GM23338 (cell line): ENCODE results near the gene ZNF248. TPM values are rescaled to one million over a fixed set of nuclear protein-coding genes. Genes with fewer than 3 reads are reported as not detected.

Experiments used
- ATAC-seq: fragments of 200-7000 bp; cut with Tn5 transposase; 3 replicates; pipeline ENCODE4 v1.9.1; 2020
- DNase-seq: peaks from one replicate; pipeline ENCODE4 v3.0.0-alpha.2; 2015; ENCODE audit warnings: low spot score
- H2AFZ ChIP-seq: fragments of 200-600 bp; sonication (generic); 2 replicates; pipeline ENCODE4 v1.8.0; 2016; ENCODE audit warnings: antibody characterized with exemption, mild to moderate bottlenecking, moderate library complexity
- H3F3A ChIP-seq: fragments of 200-600 bp; sonication (generic); replicated peaks from 2 replicates; pipeline ENCODE4 v1.8.0; 2017; ENCODE audit warnings: antibody characterized with exemption, mixed run types, low read depth
- H3K27ac ChIP-seq: fragments of 200-600 bp; sonication (generic); 2 replicates; pipeline ENCODE4 v1.6.1; 2016; ENCODE audit warnings: low read depth
- H3K27me3 ChIP-seq: fragments of 200-600 bp; sonication (generic); 2 replicates; pipeline ENCODE4 v1.8.0; 2016; ENCODE audit warnings: mild to moderate bottlenecking, mixed run types, moderate library complexity; ENCODE audit not compliant: insufficient read depth
- H3K36me3 ChIP-seq: fragments of 200-600 bp; sonication (generic); 2 replicates; pipeline ENCODE4 v1.8.0; 2016; ENCODE audit warnings: mild to moderate bottlenecking; ENCODE audit not compliant: insufficient read depth
- H3K4me1 ChIP-seq: fragments of 200-600 bp; sonication (generic); 2 replicates; pipeline ENCODE4 v1.8.0; 2016; ENCODE audit warnings: mild to moderate bottlenecking, moderate library complexity; ENCODE audit not compliant: insufficient read depth
- H3K4me2 ChIP-seq: fragments of 200-600 bp; sonication (generic); 2 replicates; pipeline ENCODE4 v1.7.1; 2017; ENCODE audit warnings: mixed run types
- H3K4me3 ChIP-seq: fragments of 200-600 bp; sonication (generic); 2 replicates; pipeline ENCODE4 v1.6.1; 2016; ENCODE audit warnings: mixed run types
- H3K79me2 ChIP-seq: fragments of 200-600 bp; sonication (generic); replicated peaks from 2 replicates; pipeline ENCODE4 v1.8.0; 2017; ENCODE audit warnings: mild to moderate bottlenecking; ENCODE audit not compliant: insufficient read depth
- H3K9me2 ChIP-seq: fragments of 200-600 bp; sonication (generic); 2 replicates; pipeline ENCODE4 v1.8.0; 2017; ENCODE audit not compliant: insufficient read depth
- H4K20me1 ChIP-seq: fragments of 200-600 bp; sonication (generic); replicated peaks from 2 replicates; pipeline ENCODE4 v1.8.0; 2017; ENCODE audit warnings: mild to moderate bottlenecking; ENCODE audit not compliant: insufficient read depth
- H3K27ac Mint-ChIP-seq: 2 replicates; pipeline ENCODE4 v1.8.0; 2020; ENCODE audit warnings: inconsistent platforms, mild to moderate bottlenecking, moderate library complexity, mixed read lengths
- H3K27me3 Mint-ChIP-seq: 3 replicates; pipeline ENCODE4 v1.8.0; 2022; ENCODE audit warnings: low read depth, mild to moderate bottlenecking, moderate library complexity, mixed read lengths, inconsistent platforms; ENCODE audit not compliant: insufficient read depth, poor library complexity
- H3K36me3 Mint-ChIP-seq: 3 replicates; pipeline ENCODE4 v1.8.0; 2021; ENCODE audit warnings: low read depth, mild to moderate bottlenecking, inconsistent platforms, moderate library complexity, mixed read lengths
- H3K4me1 Mint-ChIP-seq: 3 replicates; pipeline ENCODE4 v1.8.0; 2020; ENCODE audit warnings: mild to moderate bottlenecking, inconsistent platforms, mixed read lengths
- H3K4me3 Mint-ChIP-seq: 3 replicates; pipeline ENCODE4 v1.8.0; 2021; ENCODE audit warnings: moderate library complexity, mild to moderate bottlenecking, inconsistent platforms, mixed read lengths
- H3K9me3 Mint-ChIP-seq: 3 replicates; pipeline ENCODE4 v1.8.0; 2020; ENCODE audit warnings: moderate library complexity, mild to moderate bottlenecking, inconsistent platforms, mixed read lengths
- CREB1 ChIP-seq: fragments of 250-450 bp; sonication (Bioruptor Pico); IDR thresholded peaks from 2 replicates; pipeline ENCODE4 v1.5.0; 2020; ENCODE audit warnings: low read depth, mild to moderate bottlenecking, moderate library complexity
- EZH2 ChIP-seq: fragments of 200-600 bp; sonication (generic); IDR thresholded peaks from one replicate; pipeline ENCODE4 v1.8.0; 2017; ENCODE audit warnings: antibody characterized with exemption, mild to moderate bottlenecking, low read depth; ENCODE audit not compliant: unreplicated experiment
- EZH2phosphoT487 ChIP-seq: fragments of 200-600 bp; sonication (generic); IDR thresholded peaks from one replicate; pipeline ENCODE4 v1.8.1; 2018; ENCODE audit warnings: antibody characterized with exemption; ENCODE audit not compliant: unreplicated experiment
- NANOG ChIP-seq: IDR thresholded peaks from 2 replicates; pipeline ENCODE4 v1.6.1; 2016; ENCODE audit warnings: antibody characterized with exemption, borderline replicate concordance
- POLR2AphosphoS5 ChIP-seq: IDR thresholded peaks from 2 replicates; pipeline ENCODE4 v1.6.1; 2016; ENCODE audit warnings: antibody characterized with exemption, low read depth
- REST ChIP-seq: IDR thresholded peaks from one replicate; pipeline ENCODE4 v1.6.1; 2018; ENCODE audit warnings: antibody characterized with exemption; ENCODE audit not compliant: unreplicated experiment
- STAT1 ChIP-seq: IDR thresholded peaks from one replicate; pipeline ENCODE4 v1.6.1; 2016; ENCODE audit warnings: antibody characterized with exemption; ENCODE audit not compliant: unreplicated experiment
- ZNF114 ChIP-seq: fragments of 250-450 bp; sonication (Bioruptor Pico); IDR thresholded peaks from 2 replicates; pipeline ENCODE4 v1.5.0; 2020; ENCODE audit warnings: mild to moderate bottlenecking, moderate library complexity
- ZNF331 ChIP-seq: fragments of 250-450 bp; sonication (Bioruptor Pico); IDR thresholded peaks from 2 replicates; pipeline ENCODE4 v1.5.0; 2020; ENCODE audit warnings: low read depth, mild to moderate bottlenecking, moderate library complexity
- polyA plus RNA-seq: library from polyadenylated mRNA; unstranded; fragments of >200 nt; fragmentation: Nextera tagmentation; extraction: Ambion mirVana; gene quantifications from 2 replicates; pipeline ENCODE4 v1.2.1, GENCODE V29; 2016
- total RNA-seq: library from RNA; depleted of rRNA; stranded (reverse); fragments of >200 nt; shearing (Covaris generic); gene quantifications from 2 replicates; pipeline ENCODE4 v1.2.3, GENCODE V29; 2014
- TF ChIP-seq, protein P1 (sequence below), 2 experiments: fragments of 200-600 bp in 1 of 2; sonication (generic) in 1 of 2; conservative IDR thresholded peaks; 2 replicates each; pipeline versions ENCODE4 v1.5.1 to v1.6.1; 2016 to 2017; ENCODE audit warnings: antibody characterized with exemption in 2 of 2, low read depth in 2 of 2, mild to moderate bottlenecking in 2 of 2, moderate library complexity in 1 of 2
- TF ChIP-seq, protein P2 (sequence below): IDR thresholded peaks from 2 replicates; pipeline ENCODE4 v1.6.1; 2016; ENCODE audit warnings: antibody characterized with exemption

Gene ZNF248
- total and polyA plus RNA-seq, 2 experiments from 2014 or later = 2.7 to 5.3 TPM

GRCh38 chr10:37826806-37827205 lies 30.6 kb downstream of the ZNF248 start:
- no peak overlapping the region for H2AFZ ChIP-seq
- Mint-ChIP-seq H3K9me3 (peaks cover 93% of the 10 kb centered on the region), H3K27ac (no peak overlapping the region)

GRCh38 chr10:37821237-37821636 lies 36.2 kb downstream of the ZNF248 start:
- peaks cover 51% of the 10 kb centered on the region for H3K36me3 Mint-ChIP-seq
- H3K4me3 Mint-ChIP-seq = no peak overlapping the region
- Histone ChIP-seq H3K27me3 (no peaks in the 10 kb centered on the region), H3K4me1 (no peaks in the 10 kb centered on the region), H3F3A (no peaks in the 10 kb centered on the region), H3K79me2 (no peaks in the 10 kb centered on the region), H3K9me2 (no peaks in the 10 kb centered on the region), H3K4me3 (no peak overlapping the region), H3K4me2 (no peak overlapping the region), H2AFZ (no peak overlapping the region), H4K20me1 (no peaks in the 10 kb centered on the region), H3K36me3 (no peaks in the 10 kb centered on the region), H3K27ac (no peak overlapping the region)
- DNase-seq = no peak
- no peak for ATAC-seq
- peaks cover 96% of the 10 kb centered on the region for H3K9me3 Mint-ChIP-seq
- H3K27ac Mint-ChIP-seq = no peak overlapping the region
- no peaks in the 10 kb centered on the region for H3K4me1 Mint-ChIP-seq
- H3K27me3 Mint-ChIP-seq = peaks cover 7% of the 10 kb centered on the region
- TF ChIP-seq, protein P1, sequence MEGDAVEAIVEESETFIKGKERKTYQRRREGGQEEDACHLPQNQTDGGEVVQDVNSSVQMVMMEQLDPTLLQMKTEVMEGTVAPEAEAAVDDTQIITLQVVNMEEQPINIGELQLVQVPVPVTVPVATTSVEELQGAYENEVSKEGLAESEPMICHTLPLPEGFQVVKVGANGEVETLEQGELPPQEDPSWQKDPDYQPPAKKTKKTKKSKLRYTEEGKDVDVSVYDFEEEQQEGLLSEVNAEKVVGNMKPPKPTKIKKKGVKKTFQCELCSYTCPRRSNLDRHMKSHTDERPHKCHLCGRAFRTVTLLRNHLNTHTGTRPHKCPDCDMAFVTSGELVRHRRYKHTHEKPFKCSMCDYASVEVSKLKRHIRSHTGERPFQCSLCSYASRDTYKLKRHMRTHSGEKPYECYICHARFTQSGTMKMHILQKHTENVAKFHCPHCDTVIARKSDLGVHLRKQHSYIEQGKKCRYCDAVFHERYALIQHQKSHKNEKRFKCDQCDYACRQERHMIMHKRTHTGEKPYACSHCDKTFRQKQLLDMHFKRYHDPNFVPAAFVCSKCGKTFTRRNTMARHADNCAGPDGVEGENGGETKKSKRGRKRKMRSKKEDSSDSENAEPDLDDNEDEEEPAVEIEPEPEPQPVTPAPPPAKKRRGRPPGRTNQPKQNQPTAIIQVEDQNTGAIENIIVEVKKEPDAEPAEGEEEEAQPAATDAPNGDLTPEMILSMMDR (conservative IDR thresholded peaks at IDR 0.05; ENCODE audit: low read depth in 2 of 2) = no peak
- TF ChIP-seq CREB1 (CRISPR knock-in tag) = no peak
- TF ChIP-seq EZH2 = no peak
- TF ChIP-seq REST = no peak
- no peak for TF ChIP-seq POLR2AphosphoS5
- TF ChIP-seq EZH2phosphoT487 = no peak
- no peak for TF ChIP-seq ZNF114
- TF ChIP-seq NANOG = no peak
- TF ChIP-seq ZNF331 (CRISPR knock-in tag) = no peak
- TF ChIP-seq, protein P2, sequence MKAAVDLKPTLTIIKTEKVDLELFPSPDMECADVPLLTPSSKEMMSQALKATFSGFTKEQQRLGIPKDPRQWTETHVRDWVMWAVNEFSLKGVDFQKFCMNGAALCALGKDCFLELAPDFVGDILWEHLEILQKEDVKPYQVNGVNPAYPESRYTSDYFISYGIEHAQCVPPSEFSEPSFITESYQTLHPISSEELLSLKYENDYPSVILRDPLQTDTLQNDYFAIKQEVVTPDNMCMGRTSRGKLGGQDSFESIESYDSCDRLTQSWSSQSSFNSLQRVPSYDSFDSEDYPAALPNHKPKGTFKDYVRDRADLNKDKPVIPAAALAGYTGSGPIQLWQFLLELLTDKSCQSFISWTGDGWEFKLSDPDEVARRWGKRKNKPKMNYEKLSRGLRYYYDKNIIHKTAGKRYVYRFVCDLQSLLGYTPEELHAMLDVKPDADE = no peak
- TF ChIP-seq STAT1 = no peak

More at GRCh38 chr10:37826806-37827205, 30.6 kb downstream of the ZNF248 start:
- DNase-seq = no peak
- Histone ChIP-seq H3K4me3 (no peak overlapping the region), H3K36me3 (peaks cover 22% of the 10 kb centered on the region), H3K4me2 (no peak overlapping the region), H3K4me1 (no peaks in the 10 kb centered on the region), H3F3A (no peaks in the 10 kb centered on the region), H4K20me1 (no peaks in the 10 kb centered on the region), H3K27ac (no peak overlapping the region), H3K9me2 (no peaks in the 10 kb centered on the region), H3K27me3 (no peaks in the 10 kb centered on the region), H3K79me2 (no peaks in the 10 kb centered on the region)
- Mint-ChIP-seq H3K27me3 (peaks cover 3% of the 10 kb centered on the region), H3K4me1 (no peaks in the 10 kb centered on the region), H3K4me3 (no peak overlapping the region), H3K36me3 (peaks cover 71% of the 10 kb centered on the region)
- TF ChIP-seq, protein P1 (conservative IDR thresholded peaks at IDR 0.05; ENCODE audit: low read depth in 2 of 2) = no peak
- TF ChIP-seq ZNF331 (CRISPR knock-in tag) = no peak
- no peak for TF ChIP-seq NANOG
- no peak for TF ChIP-seq STAT1
- TF ChIP-seq EZH2phosphoT487 = no peak
- TF ChIP-seq EZH2 = no peak
- ATAC-seq = no peak
